Activated CD4-positive, alpha-beta T cell treated with anti-CD3 and anti-CD28 coated beads, Interleukin-2, amount 50 U/mL, for 4 hours (primary cell): Measurements from ENCODE around the gene TBX1.
"Not testable (repeated sequence)": the region's sequence is repeated elsewhere in the genome, so short reads cannot be mapped to it uniquely, and the experiment has no call there.

Experiments used
- DNase-seq, 2 experiments: peaks; one replicate each; pipeline ENCODE4 v3.0.0-alpha.2; 2020

Gene TBX1

DNA sequence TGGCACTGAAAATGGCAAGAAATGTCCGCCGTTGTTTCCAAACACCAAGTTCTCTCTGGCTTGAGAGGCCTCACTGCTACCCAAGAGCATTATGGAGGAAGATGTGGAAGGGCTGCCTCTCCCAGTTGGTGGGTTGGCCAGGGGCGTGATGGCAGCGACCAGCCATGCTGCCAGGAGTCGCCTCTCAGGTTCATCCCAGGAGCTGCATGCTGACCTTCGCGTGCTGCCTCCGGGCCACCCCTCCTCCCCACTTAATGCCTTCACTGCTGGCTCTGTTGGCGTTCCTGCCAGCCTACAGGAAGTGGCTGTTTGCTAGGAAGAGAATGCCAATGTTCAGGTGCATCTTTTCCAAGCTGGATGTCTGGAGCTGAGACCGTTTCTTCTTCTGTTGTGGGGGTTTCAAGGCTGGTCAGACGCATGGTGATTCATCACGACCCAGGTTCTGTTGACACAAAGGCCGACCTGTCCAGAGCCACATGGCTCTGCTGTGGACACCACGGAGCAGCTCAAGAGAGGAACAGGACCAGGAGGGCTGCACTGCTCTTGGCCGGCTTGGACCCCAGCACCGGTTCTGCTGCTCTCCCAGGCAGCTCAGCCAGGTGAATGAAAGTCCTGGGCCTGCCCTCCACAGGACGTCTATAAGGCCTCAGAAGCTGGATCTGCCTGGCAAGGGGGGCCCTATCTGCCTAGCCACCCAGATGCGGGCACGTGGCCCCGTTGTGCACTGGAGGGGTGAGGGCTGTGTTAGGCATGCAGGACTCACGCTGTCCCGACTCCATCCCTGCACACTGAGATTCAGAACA, 25.1 kb downstream of the TBX1 start:
- no peak for DNase-seq

DNA sequence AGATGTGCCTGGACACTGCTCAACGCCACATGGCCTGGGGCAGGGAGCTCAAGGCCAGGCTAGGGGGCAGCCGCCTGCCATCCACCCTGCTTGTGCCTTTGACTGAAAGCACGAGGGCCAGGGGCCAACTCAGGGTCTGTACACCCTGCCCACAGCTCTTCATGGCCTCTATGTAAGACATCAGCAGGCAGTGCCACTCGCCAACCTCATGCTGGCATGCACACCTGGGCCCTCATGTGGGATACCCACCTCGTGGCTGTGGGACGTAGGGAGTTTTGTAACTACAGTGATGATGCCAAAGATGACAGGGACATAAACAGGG, 25.6 kb downstream of the TBX1 start:
- DNase-seq = no peak

DNA sequence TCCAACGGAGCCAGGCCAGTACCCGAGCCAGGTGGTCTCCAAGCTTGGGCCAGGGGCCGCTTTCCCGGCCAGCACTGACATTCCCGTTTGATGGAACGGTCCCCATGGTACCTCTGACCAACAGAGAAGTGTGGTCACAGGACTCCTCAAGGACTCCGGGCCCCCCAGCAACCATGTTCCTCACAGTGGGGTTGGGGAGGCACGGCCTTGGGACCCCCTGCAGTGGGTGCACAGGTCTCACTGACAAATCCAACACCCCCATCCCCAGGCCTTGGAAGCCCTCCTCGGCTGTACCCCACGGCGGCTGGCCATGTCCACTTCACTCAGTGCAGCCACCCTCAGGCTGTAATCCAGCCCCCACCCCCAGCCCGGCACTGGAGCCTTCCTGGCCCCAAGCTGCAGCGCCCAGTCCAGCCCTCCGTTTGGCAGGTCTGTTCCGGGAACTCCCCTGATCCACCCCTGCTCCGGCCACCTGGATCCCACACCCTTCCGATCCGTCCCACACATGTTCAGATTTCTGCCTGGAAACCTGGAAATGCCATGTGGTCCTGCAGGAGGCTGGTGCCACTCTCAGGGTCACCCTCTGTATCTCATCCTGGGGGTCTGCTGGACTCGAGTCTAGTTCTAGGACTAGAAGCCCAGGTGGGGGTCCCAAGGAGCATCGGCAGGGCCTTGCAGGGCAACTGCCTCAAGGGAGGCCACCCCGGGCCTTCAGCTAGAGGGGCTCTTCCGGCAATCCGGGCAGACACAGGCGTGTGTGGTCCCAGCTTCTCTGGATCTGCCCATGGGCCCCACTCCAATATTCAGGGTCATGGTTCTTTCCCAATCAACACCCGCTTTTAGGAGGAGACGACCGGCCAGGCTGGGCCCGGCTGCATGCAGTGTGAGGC, 26.6 kb downstream of the TBX1 start:
- DNase-seq = no peak

DNA sequence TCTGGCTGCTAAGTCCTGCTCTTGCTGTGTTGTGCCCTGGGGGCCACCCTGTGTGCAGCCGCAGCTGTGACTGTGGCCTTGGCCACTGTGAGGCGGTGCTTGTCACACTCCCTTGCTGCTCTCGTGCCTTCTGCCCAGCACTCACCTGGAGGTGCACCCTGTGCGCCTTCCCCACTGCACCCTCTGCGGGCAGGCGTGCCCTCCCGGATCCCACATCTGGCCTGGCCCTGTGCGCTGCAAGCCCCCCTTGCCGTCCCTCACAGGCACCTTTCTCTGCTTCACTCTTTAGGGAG, 27.2 kb downstream of the TBX1 start:
- no peak for DNase-seq

DNA sequence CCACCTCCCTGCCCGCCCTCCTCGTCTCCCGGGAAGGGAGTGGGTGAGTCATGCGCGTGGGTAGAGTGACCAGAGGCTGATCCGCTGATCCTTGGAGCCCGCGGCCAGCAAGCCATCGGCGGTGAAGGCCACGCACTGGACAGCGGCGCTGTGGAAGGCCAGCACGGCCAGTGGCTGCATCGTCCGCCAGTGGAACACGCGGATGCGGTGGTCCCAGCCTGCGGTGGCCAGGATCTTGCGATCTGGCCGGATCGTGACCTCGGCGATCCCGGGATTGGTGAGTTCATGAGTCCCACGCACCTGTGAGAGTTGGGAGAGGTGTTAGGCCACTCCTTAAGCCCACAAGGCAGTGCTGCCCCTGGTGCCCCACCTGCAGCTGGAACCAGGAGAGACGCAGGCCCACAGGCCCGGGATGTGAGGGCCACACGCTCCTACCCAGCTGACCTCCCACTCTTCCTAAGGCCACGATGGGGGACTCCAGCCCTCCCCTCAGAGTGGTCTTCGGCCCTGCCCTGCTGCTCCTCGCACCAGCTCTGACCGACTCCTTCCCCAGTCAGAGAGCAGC, 28.2 kb downstream of the TBX1 start:
- no peak for DNase-seq

DNA sequence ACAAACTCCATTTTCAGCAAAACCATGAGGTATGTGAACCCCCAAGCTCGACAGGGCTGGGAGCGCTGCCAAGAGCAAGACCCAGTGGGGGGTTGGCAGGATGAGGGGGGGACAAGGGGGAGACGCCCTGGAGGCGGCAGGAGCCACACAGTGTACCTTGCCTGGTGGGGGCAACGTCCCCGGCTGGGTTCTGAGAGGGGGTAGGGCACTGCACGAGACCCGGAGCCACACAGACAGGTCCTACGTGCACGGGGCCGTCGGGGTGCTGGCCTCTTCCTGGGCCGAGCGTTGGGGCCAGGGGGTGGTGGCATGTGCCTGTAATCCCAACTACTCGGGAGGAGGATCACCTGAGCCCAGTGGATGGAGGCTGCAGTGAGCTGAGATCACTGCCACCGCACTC, 28.8 kb downstream of the TBX1 start:
- no peak for DNase-seq

DNA sequence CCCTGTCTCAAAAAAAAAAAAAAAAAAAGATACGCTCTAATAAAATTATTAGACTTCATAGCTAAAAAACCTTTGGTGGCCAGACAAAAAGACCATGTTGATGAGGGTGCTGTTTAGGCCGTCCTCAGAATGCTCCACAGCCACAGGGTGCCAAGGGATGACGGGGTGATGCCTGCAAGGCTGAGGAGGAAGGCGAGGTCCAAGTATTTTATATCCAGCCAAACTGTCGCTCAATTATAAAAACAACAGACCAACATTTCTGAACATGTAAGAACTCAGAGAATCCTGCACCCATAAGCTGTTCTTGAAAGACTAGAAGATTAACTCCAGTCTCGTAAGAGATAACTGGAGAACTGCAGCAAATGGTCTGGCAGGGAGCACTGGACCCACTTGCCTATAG, 29.2 kb downstream of the TBX1 start:
- DNase-seq = no peak

DNA sequence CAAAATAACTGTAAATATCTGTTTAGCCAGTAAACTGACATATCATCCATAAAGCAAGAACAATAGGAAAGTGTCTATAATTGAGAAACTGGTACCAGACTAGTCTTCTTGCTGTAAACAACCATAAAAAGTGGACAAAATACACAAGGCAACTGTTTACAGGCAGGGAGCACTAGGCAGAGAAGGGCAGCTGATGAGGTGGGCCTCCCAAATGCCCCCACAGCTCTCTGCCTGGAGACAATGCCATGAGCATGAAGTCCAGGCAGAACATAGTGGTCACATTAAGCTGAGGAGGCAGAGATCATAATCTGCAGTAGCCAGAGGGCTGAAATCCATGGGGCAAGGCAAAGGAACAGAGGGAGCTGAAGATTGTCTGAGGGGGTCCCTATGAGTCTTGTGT, 30.7 kb downstream of the TBX1 start:
- no peak for DNase-seq

DNA sequence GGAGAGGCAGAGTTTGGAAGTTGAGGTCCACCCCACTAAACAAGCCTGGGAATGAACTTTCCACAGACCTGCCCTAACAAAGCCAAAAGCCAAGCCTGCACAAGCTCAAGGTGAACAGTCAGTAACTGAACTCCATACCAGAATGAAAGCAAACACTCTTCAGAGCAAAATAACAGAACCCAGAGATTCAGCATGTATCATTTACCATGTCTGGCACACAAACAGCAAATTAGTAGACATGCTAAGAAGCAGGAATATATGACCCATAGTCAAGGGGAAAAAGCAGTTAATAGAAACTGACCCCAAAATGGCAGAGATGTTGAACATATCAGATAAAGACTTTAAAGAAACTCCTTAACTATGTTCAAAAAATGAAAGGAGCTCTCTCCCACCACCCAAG, 31.3 kb downstream of the TBX1 start:
- DNase-seq = no peak

DNA sequence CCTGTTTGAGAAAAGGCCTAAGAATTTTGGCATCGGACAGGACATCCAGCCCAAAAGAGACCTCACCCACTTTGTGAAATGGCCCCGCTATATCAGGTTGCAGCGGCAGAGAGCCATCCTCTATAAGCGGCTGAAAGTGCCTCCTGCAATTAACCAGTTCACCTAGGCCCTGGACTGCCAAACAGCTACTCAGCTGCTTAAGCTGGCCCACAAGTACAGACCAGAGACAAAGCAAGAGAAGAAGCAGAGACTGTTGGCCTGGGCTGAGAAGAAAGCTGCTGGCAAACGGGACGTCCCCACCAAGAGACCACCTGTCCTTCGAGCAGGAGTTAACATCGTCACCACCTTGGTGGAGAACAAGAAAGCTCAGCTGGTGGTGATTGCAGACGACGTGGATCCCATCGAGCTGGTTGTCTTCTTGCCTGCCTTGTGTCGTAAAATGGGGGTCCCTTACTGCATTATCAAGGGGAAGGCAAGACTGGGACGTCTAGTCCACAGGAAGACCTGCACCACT, 31.9 kb downstream of the TBX1 start:
- DNase-seq = not testable (repeated sequence)

DNA sequence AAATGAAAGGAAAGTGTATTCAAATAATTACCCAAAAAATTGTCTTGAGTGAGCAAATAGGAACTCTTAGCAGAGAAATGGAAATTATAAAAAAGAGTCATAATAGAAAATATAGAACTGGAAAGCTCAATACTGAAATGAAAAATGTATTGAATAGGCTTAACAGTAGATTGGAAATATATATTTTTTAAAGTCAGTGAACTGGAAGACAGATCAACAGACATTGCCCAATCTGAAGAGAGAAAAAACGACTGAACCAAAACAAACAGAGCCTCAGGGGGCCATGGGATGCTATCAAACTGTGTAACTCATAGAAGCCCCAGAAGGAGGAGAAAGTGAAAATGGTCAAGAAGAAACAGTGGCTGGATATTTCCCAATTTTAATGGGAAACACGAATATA, 32.6 kb downstream of the TBX1 start:
- no peak for DNase-seq

DNA sequence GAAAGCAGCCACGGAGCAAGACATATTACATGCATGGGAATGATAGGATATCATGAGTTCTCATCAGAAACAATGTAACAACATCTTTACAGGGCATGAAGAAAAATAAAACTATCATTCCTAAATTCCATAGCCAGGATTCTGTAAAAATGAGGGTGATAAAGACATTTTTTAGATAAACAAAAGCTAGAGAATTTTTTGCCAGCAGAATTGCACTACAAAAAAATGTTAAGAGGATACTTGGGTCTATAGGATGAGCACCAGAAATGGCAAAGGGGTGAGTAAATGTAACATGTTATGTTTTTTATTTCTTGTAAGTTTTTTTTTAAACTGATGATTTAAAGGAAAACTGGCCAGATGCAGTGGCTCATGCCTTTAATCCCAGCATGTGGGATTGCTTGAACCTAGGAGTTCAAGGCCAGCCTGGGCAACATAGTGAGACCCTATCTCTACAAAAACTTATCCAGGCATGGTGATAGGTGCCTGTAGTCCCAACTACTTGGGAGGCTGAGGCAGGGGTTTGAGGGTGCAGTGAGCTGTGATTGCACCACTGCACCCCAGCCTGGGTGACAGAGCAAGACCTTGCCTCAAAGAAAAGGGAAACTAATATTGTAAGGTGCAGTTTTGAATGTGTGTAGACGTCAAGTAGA, 33.2 kb downstream of the TBX1 start:
- no peak for DNase-seq

DNA sequence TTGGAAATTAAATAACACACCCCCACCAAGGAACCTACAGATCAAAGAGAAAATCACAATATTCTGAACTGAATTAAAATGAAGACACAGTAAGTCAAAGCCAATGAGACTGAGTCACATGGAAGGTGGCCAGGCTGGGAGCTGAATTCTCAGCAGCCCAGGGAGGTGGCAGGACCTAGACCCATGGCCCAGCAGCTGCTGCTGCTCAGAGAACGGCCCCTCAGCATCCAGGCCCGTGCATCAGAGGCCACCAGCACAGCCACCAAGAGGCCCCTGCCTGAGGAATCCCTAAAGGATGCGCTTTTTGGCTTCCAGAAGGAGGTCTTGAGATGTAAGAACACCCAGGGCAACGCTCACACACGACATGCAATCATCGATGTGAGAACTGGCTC, 35.0 kb downstream of the TBX1 start:
- DNase-seq = no peak

DNA sequence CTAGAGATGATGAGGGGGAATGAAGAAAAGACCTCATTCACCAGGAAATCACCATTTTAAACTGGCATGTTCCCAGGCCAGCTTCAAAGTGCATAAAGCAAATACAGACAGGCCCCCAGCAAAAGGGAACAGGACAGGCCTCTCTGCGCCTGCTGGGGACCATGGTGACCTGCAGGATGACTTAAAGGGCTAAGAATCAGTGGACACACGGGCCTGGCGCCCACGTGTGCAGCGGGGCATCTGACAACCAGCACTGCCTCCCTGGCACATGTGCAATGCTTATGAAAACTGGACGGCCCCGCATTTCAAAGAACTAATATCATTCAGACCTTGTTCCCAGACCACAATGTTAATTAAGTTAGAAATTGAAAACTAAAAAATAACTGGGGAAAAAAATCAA, 35.6 kb downstream of the TBX1 start:
- no peak for DNase-seq

DNA sequence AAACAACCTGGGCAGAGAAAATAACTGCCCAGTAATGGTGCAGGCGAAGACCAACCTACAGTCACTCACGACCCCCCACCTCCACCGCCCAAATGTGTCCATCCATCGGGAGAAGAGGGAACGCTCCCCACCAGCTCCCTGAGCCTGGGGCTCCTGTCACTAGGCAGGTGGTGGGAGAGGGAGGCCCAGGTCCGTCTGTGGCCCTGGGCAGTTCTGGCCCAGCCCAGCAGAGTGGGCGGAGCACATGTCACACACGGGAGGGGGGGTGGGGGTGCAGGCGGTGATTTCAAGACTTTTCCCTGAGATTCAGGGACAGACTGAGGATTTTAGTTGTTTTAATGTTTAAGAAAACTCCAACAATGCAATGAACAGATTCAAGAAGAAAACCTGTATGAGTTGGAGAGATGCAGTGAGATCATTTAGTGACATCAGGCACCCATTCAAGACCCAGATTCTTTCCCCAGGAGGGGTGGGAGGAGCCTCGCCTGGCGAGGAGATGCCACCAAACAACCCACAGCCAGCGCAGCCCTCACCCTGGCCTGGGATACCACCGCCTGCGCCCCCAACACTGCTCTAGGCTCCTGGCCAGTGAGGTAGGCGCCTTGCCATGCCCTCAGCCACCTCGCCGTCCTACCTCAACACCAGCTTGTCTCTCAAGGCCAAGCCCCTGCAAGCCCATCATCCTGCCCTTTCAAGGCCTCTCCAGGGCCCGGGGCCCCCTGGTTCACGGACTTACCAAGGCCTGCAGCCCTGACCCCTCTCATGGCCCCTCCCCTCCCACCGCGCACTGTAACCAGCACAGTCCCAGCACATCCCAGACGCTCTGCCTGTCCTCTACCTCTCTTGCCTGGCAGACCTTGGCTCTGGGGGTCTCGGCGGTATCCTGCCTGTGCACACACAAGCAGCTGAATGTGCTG, 36.8 kb downstream of the TBX1 start:
- no peak for DNase-seq

DNA sequence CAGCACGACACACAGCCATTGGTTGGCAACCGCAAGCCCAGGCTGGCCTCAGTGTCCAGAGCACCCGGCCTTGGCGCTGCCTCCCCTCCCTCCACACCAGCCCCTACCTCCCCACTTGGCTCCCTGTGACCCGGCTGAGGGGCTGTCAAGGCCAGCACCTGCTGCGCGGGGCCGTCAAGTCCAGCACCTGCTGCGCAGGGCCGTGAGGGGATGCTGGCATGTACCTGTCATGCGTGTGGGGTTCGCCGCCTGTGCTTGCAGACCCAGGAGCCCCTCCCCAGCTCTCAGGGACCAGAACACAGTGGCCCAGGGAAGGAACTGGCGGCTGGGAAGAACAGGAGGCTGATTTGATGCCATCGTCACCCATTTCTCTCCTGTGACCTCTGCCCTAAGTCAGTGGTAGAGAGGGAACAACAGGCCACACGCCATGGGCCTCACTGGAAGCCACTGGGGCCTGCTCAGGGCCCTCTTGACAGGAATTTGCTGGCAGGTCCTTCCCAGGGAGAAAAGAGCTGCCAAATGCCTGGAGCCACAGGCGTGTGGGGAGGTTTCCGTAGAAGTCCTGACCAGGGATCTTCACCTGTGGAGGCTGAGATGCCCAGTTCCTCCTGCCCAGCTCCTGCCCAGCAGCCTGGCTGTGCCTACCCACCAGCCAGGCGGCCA, 37.6 kb downstream of the TBX1 start:
- DNase-seq = no peak

DNA sequence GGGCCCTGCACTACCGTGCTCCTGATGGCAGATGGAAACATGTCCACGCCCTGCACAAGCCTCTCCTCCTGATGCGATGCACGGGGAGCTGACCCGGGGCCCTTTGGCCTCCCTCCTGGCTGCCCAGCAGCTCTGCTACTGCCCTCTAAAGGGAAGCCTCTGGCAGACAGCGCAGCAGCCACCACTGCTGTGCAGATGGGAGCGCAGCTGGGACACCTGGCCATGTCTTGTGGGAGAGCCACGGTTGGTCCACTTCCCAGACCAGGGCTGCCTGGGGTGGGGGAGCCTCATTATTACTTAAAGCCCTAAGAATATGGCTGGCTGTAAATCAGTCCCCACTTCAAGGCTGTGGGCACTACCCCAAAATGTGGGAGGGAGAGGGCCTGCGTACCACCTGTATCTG, 38.3 kb downstream of the TBX1 start:
- DNase-seq = no peak

DNA sequence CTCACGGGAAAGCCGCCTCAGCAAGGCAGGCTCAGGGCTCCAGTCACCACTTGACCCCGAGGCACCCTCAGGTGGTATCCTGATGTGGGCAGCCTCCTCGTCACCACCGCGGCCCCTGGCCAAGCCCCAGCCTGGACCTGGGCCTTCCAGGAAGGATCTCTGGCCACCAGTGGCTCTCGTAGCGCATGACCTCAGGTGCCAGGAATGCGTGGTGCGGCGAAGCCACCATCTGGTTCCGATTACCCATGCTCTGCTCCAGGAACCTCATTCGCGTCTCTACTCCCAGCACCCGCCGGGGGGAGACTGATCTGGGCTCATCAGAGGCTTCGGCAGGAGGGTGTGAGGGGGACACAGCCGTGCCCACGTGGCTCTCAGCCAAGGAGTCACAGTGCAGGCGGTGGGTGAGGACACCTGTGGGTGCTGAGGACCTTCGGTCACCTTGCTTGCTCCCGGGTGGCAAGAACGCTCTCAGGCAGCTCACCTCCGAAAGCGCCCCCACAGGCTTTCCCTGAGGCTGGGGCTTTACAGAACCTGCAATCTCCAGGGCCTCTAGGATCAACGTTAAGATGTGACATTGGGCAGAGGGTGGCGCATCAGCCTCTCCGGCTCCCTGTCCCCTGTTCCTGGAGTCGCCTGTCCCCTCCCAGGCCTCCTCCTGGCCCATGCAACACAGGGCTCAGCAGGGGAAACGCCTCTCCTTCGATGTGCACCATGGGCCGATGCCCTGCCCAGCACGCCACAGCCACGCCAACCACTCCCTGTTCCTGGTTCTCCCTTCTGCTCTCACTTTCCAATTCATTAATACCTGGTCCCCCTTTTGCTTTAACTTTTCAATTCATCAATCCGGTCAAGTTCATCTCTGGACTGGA, 39.0 kb downstream of the TBX1 start:
- DNase-seq = no peak

DNA sequence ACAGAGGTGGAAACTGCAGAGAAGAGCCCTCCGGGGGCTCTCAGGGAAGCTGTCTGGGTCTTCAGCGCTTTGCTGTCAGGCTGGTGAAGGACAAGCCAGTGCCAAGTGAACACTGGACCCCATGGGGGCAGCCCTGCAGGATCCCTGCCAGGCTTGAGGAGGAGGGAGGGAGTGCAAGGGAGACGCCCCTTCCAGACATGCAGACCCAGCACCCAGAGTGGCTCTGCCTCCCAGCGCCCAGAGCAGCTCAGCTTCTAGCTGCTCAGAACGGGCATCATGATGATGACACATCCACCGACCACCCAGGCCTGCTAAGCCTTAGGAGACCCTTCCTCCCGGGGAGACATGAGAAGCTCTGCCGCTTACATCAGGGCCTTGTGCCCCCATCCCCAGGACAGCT, 39.7 kb downstream of the TBX1 start:
- no peak for DNase-seq

DNA sequence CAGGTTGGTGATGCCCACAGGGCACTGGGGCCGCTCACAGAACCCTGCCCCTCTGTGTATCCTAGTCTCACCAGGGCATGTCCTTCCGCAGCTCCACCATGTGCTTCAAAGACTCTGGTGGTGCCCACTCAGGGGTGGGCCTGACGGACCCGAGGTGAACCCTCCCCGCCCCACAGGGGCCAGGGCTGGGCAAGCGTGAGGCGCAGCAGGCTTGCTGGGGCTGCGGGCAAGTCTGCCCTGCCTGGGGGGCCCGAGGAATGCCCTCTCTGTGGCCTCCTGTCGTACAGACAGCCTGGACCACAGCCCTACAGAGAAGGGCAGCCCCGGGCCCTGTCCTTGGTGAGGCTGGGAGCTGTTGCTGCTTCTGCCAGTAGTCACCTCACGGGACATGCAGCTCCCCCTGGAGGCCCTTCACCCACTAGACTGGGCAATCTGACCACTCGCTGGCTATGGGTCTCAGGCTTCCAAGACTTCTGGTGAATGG, 40.2 kb downstream of the TBX1 start:
- DNase-seq = no peak
